GM19395 (cell line): ENCODE results near the gene RAP1A.

Experiments
- ATAC-seq: cut with Tn5 transposase; IDR thresholded peaks from one replicate; pipeline ENCODE4 v1.9.1; 2021; ENCODE audit warnings: mild to moderate bottlenecking, moderate library complexity; ENCODE audit not compliant: unreplicated experiment

The RAP1A gene

DNA sequence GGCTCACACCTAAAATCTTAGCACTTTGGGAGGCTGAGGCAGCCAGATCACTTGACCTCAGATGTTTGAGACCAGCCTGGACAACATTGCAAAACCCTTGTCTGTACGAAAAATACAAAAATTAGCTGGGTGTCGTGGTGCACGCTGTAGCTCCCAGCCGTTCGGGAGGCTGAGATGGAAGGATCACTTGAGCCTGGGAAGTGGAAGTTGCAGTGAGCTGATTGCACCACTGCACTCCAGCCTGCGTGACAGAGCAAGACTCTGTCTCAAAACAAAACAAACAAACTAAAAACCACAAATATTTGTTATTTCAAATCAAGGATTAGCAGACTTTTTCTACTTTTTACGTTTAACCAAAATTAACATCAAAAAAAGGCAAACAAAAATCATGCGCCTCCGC is 88.3 kb downstream of the RAP1A start:
- ATAC-seq, result no peak

DNA sequence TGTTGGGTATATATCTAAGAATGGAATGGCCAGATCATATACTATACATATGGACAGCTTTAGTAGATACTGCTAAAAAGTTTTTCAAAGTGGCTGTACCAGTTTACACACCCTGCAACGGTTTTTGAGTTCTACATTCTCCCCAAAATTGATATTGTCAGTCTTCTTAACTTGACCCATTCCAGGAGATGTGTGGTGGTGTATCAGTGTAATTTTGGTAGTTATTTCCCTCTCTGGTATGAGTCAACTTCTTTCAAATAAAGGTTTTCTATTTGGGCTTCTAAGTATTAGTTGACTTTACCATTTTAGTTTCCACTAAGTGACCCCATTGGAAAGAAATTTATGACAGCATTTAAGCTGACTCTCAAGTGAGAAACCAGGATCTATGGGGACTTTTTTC is 90.4 kb downstream of the RAP1A start:
- ATAC-seq, result no peak

DNA sequence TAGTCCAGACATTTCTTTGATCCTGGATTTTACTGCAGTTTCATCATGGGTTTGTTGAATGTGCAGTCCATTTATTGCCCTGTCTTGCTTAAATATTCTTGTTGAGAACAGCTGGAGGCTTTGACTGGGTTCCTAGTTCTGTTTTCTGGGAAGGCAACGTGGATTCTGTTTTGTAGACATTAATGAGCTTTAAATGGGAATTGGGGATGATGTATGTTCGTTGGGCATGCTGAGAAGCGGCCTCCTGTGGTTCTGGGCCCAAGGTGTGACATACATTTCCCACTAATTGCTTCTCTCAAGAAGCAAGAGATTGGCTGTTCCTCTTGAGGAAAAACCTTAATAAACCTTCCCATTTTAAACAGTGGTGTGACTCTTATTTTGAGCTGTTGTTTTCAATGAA is 96.7 kb downstream of the RAP1A start:
- ATAC-seq, result no peak

DNA sequence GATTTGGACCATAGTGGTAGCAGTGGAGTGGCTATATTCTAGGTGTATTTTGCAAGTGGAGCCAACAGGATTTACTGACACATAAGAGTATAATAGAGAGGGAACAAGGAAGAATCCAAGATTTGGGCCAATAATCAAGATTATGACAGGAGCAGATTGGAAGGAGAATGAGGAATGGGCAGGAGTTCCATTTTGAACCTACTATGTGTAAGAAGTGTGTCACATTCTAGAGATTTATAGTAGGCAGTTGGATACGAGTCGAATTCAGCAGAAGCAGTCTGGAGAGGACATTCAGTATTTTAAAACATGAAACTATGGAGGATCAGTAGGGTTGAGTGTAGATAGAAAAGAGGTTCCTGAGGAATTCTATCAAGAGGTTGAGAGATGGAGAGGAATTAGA is 97.9 kb downstream of the RAP1A start:
- ATAC-seq, result no peak

DNA sequence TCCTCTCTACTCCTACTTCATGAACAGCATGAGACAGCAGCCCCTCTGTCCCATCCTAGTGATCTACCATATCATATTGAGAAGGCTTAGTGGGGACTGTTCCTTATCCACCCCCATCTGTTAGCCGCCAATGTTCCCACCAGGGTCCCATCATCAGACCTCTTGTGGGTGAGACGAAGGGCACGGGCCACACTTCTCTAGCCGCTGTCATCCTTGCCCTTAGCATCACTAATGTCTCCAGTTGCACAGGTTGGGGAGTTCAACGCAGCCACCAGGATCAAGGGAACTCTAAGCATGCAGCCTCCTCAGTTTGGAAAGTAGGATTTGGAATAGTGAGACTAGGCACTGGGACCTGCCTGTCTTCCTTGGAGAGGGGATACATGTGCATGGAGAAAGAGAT is 99.5 kb downstream of the RAP1A start:
- ATAC-seq, result no peak

DNA sequence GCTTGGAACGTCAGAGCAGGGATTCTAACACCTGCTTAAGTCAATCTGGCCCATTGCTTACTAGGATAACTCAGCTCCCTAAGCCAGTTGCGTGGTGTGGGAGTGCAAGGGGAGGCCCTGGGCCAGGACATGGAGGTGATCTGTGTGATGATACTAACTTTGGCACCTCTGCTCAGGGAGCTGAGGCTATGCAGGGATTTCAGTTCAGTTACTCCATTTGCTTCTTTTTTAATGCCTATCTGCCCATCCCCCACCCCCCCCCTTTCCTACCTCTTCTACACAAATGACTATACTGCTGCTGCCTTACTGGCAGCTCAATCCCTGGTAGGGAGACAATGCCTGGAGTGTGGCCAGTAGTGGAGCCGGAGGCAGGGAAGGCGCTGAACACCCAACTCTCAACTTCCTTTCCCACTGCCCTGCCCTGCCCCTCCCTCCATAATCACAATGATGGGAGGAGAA is 100.1 kb downstream of the RAP1A start:
- no peak for ATAC-seq

DNA sequence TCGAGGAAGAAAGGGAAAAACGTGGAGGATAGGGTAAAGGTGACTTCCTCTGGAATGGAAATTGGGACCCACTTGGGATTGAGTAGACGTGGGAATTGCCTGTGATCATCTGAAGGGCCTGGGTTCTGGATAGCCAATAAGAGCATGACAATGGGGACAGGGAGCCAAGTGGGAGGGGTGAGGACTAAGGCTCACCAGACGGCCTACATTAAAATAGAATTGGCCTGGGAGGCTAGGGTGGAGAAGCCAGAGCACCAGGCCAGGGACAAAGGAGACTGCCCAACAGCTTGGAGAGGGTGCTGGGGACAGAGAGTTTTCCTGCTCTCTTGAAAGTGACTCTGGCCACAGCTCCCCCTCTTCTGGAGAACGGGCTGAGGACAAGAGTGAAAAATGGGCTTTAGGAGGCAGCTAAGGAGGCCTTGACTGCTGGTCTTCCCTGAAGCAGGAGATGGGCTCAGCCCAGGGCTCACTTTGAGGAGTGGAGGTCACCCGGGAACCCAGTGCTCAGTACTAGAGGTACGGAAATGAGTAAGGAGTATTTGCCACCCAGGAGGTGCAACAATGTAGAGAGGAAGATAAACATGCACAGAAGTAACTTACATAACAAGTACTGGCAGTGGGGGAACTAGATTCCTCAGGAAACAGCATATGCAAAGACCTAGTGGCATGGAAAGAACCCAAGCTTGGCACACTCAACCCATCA is 100.8 kb downstream of the RAP1A start:
- no peak for ATAC-seq

DNA sequence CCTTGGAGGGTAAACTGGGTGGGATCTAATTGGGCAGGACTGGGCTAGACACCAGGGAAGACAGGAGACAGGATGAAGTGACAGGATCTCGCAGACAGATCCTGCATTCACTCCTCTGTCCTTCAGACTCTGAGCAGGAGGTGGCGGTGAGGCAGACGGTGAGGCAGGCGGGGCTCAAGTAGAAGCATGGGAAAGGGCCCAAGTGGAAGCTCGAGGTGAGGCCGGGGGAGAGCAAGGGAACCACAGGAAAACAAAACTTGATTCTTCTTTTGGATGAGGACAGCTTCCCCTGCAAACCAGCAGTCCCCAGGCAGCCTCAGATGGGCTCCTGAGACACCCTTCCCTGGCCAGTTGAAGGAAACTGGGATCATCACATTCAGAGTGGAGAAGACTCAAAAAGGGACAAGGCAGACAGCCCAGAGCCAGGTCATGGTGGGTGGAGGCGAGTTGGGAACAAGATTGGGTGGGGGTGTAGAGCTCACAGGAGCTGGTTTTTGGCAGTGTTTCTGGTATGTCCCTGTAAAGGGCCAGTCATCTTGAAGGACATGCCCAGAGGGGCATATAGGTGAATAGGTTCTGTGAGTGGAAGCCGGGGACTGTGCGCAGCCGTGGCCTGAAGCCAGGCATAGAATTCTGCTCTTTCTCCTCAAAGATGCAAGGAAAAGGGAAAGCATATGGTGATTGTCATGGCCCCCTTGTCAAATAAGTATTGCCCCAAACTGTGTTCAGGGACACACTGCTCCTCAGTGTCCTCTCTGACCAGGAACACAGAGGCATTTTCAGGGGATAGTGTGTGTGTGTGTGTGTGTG is 101.6 kb downstream of the RAP1A start:
- ATAC-seq, result no peak

DNA sequence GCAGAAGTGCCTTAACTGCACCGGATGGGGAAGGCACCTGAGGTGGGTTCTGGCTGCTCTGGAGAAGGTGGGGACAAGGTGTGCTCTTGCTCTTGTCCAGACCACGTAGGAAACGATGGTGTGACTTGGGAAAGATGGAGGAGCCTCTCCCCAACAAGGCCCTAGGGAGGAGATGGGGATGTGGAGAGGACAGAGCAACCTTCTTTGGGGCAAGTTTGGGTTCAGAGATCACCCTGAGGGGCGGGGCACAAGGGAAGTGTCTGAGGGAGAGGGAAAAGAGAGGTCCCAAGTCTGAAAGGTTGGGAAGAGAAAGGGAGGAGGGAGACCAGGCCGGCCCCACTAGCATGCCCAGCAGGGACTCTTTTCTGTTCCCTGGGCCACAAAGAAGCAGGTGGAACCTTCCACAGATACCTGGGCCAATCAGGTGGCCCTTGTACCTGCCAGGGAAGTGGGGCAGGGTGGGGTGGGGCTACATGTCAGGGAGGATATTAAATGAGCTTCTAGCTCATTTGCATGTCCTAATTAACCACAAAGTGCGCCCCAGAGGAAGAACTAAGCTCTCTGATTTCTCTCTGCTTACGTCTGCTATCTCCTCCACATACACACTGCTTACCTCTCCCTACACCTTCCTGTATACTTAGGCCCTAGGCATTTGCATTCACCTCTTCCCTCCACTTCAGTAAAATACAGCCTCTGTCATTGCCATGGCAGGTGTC is 103.7 kb downstream of the RAP1A start:
- ATAC-seq, result no peak

DNA sequence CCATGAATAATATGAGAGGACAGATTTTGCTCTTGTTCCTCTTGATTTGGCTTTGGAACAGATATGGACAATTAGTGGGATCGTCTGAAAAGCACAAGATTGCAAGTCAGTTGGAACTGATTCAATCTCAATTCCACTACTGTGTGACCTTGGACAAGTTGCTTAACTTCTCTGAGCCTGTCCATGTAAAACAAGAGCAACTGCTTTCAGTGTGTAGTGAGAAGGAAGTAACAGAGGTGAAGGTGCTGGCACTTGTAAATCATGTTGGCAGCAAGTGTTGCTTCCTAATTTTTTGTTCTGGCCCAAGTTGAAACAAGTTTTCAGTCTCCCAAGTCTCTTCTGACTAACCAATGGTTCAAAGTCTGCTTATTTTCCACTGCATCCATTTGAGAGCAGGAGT is 104.3 kb downstream of the RAP1A start:
- ATAC-seq, result no peak

DNA sequence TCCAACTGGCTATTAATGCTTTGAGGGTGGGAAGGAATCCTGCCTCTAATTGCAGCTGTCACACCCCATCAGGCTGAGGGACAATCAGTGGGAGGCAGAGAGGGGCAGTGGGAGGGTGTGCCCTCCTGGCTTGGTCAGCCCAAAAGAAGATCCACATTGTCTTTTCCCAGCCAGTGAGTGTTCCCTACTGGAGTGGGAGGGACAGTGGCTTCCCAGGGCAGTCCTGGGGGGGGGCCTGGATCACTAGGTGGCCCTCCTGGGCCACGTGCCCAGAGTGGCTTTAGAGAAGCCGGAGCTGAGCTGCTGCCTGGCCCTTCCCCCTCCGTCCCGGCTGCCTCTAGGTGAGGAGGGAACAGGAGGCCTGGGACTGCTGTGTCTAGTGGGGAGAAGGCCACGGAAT is 105.6 kb downstream of the RAP1A start:
- ATAC-seq, result no peak

DNA sequence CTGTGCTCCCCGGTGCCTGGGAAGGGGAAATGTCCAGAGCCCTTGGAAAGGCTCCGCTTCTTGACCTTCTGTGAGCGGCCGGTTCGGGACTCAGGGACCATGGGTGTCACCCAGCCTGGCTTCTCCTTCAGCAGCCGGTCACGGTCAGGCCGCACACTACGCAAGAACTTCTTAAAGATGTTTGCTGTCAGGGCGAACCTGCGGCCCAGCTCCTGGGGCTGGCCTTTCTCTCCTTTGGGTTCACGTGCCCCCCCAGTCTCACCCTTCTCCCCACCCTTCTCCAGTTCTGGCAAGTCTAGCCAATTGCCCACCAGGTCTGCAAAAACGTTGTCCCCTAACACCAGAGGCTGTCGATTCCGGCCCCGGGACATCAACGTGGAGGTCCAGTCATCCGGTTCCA is 107.5 kb downstream of the RAP1A start:
- ATAC-seq, result no peak

DNA sequence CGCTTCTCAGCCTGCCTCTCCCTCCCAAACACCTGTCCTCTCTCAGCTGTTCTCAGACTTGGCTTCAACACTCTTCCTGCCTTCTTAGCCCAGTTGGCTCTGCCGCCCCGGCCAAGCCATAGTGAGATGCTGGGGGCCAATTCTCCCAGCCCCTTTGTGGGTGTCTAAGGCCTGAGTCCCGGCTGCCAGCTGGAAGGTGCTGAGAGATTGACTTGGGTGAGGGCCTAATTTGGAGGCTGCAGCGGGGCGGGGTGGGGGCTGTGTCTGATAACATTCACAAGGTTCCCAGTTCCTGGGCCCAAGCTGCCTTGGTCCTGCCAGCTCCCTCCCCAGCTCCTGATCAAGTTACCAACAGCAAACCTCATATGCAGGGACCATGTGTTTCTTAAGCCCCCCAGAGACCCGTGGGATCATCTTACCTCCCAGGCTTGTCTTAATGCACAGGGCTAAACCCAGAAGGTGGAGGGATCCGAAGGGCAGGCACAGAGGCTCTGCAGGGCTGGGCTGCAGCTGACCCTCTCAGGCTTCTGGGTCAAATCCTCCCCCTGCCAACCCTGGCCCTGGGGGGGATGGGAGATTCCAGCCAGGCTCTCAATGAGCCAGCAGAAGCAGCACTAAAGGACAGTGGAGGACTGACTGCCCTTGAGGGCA is 109.8 kb downstream of the RAP1A start:
- ATAC-seq, result no peak

DNA sequence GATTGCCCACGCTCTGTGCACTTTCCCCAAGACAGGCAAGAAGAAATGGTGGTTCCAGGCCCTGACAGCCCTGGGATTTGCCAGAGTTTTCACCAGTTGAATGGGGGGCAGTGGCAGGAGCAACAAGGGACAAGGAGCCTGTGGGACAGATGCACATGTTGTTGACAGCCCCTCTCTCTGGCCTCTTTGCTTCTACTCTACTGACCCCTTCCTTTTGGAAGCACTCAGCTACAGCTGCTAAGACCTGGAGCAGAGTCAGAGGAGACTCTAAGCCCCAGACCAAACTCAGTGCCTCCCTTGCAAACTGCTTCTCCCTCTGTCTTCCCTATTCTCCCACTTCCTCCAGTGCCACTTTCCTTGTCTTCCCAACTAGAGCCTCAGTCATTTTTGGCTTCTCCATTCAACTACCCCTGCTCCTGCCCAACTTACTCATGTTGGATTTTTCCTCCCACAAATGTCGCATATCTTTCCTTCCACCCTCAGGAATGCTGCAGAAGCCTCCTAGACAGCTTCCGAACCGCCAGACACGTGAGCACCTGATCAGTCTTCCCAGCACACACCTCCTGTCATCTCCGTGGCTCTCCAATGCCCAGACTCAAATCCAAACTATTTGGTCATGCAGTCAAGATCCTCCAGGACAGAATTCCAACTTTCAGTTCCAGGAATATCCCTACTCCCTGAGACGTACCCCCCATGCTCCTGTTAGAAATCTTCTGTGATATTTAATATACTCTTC is 110.5 kb downstream of the RAP1A start:
- no peak for ATAC-seq

DNA sequence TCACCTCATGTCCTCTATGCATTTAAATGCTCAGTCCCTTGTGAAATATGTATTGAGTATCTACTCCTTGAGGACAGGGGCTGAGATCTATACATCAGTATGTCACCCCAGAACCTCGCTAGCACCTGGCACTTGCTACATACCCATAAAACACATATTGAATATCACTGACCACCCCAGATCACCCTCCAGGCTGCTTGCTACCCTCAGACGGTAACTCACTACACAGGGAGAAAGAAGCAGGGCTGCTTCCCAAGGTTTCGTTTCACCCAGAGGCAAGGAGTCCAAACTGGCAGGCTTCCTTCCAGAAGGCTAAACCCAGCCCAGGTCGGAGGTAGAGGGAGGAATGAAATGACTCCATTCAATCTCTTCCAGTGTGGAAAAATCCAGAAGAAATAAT is 111.1 kb downstream of the RAP1A start:
- no peak for ATAC-seq

DNA sequence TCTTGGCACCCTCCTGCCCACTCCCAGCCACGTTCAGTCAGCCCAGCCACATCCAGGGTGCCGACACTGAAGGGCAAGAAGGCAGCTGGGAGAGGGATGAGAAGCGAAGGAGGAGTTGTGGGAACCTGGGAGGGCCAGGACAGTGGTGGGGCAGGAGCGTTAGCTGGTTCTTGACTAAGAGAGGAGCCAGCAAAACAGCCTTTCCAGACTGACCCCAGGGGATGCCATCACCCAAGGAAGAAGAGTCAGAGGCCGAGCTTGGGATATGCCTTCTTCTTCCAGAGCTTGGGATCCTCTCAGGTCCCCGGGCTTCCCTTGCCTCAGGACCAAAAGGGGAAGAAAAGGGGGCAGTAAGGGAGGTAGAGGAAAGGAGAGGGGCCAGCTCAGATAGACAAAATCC is 112.4 kb downstream of the RAP1A start:
- no peak for ATAC-seq

DNA sequence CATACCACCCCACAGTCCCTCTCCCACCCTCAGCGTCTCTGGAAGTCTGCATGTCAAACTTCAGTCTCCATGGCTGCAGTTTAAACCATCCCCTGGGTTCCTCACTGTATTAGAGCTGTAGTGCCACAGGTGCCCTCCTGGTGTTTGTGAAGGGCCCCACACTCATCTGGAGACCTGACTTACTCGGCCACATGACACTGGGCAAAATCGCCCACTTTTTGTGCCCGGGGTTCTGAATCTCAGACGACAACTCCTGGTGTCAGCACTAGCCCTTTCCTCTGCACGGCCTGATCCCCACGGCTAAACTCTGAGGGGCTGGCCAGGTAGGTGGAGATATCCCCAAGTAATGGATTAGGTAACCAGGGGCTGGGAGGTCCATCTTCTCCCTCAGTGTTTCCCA is 113.1 kb downstream of the RAP1A start:
- ATAC-seq, result no peak

DNA sequence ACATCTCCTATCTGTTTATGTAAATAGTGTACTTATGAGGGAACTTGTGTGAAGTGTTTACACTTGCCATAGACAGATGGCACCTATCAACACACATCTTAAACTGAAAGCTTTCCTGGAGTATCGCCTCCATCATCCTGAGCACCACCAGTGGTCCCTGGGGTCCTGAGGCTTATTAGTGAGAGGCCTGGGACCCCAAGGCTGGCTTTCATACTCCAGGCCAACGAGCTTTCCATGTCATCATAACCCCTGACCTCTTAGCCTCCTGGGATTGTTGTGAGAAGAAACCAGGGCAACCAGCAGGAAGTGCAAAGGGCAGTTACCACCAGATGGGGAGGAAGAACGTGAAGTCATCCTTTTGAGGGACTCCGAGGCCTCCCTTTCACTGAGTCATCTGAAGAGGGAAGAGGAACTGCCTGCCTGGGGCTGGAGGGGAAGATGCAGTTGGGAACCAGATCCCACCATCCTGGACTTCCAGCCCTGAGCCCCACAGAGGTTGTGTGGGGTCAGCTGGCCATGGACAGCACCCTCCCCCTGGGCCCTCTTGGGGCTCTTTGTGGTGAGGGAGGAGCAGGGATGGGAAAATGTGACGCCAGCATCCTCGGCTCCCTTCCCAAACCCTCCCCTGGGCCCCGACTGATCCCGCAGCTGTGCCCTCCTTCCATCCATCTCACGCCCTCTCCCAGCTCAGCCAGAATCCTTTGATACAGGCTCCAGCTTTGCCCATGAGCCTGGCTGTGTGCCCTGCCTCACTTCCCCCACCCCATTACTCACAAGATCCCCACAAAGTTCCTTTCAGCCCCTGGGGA is 113.8 kb downstream of the RAP1A start:
- no peak for ATAC-seq

DNA sequence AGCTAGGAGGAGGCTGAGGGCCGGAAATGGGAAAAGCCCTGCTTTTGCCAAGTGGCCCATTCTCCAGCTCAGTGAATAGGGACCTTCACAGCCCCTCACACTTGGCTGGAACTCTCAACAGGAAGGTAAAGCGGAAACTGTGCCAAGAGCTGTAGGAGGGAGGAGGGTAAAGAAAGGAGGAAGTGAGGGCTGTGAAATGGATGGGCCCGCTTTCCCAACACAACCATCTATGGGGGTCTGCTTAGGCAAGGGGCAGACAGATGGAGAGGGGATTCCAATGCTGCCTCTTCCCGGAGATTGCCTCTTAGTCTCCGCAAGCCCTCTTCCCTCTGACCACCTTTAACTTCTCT is 114.4 kb downstream of the RAP1A start:
- no peak for ATAC-seq

DNA sequence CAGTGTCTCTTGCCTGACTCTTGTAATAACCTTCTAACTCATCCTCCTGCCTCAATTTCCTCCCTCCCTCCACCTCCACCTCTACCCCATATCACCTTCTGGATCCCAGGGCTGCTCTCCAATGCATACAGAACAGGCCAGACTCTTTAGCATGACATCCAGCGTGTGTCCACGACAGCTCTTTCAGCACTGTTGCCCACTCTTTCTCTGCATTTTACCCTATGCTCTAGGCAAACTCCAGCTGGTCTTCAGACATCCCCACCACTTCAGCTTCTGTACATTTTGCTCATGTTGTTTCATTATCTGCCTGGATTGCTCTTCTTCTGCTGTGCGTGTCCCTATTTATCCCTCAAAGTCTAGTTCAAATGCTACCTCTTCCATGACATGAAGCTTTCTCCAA is 114.8 kb downstream of the RAP1A start:
- no peak for ATAC-seq
